Activated T-cell treated with anti-CD3 and anti-CD28 coated beads for 4 hours (primary cell): ENCODE measurements around the gene IL16.

Experiments
- DNase-seq: peaks from one replicate; pipeline ENCODE4 v3.0.0-alpha.2; 2020

Gene IL16

GRCh38 chr15:81257435-81257834 is 60.8 kb downstream of the IL16 start:
- DNase-seq: no peak

- DNase-seq: no peak
These were observed 61.8 kb downstream of the IL16 start for GRCh38 chr15:81258455-81258854.

GRCh38 chr15:81259760-81260298 is 63.1 kb downstream of the IL16 start:
- no peak for DNase-seq

- DNase-seq: no peak
These were observed 64.6 kb downstream of the IL16 start for GRCh38 chr15:81261172-81261811.

GRCh38 chr15:81263477-81263876 is 66.8 kb downstream of the IL16 start:
- no peak for DNase-seq

- no peak for DNase-seq
These were observed 67.6 kb downstream of the IL16 start for GRCh38 chr15:81264072-81264857.

GRCh38 chr15:81265256-81265943 is 68.7 kb downstream of the IL16 start:
- DNase-seq: no peak

- DNase-seq: peak; percentile 80
These were observed 69.5 kb downstream of the IL16 start for GRCh38 chr15:81265944-81266775.

GRCh38 chr15:81268340-81268739 is 71.7 kb downstream of the IL16 start:
- no peak for DNase-seq

- no peak for DNase-seq
These were observed 72.4 kb downstream of the IL16 start for GRCh38 chr15:81268881-81269601.

- no peak for DNase-seq
These were observed 73.5 kb downstream of the IL16 start for GRCh38 chr15:81270188-81270587.

- no peak for DNase-seq
These were observed 74.3 kb downstream of the IL16 start for GRCh38 chr15:81270781-81271491.

- DNase-seq: no peak
These were observed 75.3 kb downstream of the IL16 start for GRCh38 chr15:81271761-81272644.

- DNase-seq: no peak
These were observed 76.5 kb downstream of the IL16 start for GRCh38 chr15:81273200-81273599.

GRCh38 chr15:81273855-81274254 is 77.2 kb downstream of the IL16 start:
- no peak for DNase-seq

GRCh38 chr15:81274255-81274654 is 77.6 kb downstream of the IL16 start:
- no peak for DNase-seq

GRCh38 chr15:81274931-81275707 is 78.4 kb downstream of the IL16 start:
- peak; percentile 87 for DNase-seq

- no peak for DNase-seq
These were observed 79.2 kb downstream of the IL16 start for GRCh38 chr15:81275711-81276392.

GRCh38 chr15:81276967-81277366 is 80.3 kb downstream of the IL16 start:
- no peak for DNase-seq
